Measurements from ENCODE around the gene CREB3L2.

The CREB3L2 gene

GRCh38 chr7:137950263-137950621 is 51.6 kb downstream of the CREB3L2 start:
- no peak for DNase-seq

DNA sequence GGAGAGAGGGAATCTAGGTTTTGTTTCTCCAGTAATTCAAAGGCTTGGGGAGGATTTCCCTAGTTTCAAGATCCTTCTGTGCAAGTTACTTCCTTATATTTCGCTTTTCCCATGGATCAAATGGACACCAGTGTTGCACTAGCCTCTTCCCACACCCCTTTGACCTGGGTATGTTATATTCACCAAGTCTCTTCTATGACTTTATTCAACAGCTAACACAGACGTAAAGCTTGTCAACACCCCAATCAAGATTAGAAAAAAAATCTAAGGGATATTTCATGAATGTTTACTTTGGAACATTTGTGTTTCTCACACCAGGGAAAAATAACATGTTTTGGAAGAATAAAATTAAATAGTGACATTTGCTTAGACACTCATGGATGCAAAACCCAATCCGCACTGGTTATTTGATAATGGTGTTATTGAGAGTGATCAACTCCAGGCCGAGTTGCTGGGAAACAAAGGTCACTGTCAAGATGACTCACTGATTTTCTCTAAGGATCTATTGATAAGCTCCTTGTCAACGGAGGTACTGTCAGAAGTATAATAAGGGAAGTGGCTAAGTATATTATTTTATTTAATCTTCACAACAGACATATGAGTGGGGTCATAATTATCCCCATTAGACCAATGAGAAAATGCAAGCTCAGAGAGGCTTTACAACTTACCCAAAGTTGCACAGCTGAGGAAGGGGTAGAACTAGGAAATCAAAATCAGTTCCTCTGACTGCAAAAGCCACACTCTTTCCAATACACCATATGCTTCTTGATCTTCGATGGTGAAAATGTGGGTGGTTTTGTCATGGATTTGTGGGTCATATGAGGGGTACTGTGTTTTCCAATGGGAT is 52.2 kb downstream of the CREB3L2 start:
- no peak for DNase-seq

DNA sequence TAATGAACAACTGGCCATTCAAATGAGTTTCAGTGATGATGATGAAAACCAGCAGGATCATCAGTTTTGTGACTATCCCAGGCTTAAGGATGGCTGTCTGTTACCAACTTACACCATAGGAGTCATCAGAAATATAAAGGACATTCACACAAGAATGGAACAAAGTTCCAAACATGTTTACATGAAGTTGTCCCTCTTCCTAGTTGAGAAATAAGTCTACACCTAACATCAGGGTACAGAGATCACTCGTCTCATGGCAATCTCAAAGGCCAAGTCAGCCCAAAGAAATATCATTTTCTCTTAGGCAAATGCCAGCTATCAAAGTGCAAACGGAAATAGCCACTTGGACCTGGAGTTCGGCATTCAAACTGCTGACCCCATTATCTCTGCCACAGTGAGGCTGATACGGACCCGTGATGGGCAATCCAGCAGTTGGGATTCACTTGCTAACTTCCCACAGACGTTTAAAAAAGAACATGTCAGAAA is 53.0 kb downstream of the CREB3L2 start:
- DNase-seq = no peak

DNA sequence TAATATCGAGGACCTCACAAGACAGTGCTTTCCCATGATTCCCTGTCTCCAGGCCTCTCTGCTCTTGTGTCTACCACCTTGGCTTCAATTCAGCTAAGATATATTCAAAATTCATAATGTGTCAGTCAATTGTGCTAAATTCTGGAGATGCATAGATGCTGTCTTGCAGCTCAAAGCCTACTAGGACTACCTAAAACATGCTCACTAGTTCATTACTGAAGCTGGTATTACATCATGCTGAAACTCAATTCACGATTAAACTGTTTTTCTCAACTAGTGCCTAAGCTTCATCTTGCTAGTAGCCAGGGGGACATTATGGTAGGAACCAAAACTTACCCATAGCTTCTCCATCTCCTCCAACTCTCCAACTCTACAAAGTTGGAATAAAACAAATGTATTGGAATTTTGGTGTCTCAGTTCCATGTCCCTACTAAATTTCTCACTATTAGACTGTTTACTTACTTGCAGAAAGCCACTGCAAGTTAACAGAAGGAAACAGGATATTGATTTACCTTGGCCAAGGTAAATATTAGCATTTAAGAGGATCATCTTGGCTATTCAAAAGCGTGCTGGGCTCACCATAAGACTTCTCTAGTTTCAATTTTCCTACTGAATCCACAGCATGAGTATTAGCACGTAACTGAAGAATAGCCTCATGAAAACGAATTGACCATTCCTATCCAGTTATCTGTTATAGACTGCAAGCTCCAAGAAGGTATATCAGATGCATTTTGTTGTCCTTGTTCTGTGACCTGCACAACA is 53.6 kb downstream of the CREB3L2 start:
- no peak for DNase-seq

DNA sequence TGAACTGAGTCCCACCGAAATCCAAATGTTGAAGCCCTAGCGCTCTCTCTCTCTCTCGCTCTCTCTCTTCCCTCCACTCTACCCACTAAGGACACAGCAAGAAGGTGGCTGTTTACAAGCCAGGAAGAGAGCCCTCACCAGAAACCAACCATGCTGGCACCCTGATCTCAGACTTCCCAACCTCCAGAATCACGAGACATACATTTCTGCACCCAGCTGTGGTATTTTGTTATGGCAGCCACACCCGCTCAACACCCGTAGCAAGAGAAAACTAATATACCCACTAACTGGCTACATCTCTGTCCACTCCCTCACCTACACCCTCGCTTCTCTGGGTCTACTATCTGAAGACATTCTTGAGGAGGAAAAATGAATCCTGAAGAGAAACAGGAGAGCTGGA is 54.8 kb downstream of the CREB3L2 start:
- DNase-seq = no peak

DNA sequence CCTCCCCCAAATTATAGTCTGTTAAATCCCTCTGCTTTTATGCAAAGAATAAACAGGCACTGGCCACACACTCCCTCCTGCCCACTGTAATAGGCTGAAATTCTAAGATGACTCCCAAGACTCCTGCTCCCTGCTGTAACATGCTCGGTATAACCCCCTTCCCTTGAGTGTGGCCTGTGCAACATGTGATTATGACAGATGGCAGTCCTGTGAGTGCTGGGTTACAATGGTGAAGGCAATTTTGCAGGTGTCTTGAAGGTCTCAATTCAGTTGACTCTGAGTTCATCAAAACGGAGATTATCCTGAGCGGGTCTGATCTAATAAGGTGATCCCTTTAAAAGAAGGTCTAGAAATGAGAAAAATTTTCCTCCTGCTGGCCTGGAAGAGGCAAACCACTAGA is 55.9 kb downstream of the CREB3L2 start:
- peak; percentile 86 for DNase-seq

DNA sequence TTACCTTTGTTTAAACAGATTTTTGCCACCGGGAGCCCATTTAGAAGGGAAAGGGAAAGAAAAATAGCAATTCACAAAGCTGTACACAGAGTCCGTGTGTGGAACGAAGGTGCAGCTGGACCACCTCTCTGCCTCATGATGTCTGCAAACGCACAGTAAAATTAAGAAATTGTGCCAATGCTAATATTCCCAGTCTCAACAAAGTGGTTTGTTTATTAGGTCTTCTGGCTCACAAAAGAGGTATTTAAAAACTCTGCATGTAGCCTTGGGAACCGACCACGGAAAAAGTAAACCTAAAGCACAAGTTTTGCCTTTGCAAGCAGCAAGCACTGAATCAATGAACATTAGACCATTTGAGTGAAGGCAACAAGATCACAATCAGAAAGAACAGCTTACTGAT is 57.7 kb downstream of the CREB3L2 start:
- DNase-seq = no peak

- DNase-seq = no peak
Observed at GRCh38 chr7:137943132-137943551, 58.7 kb downstream of the CREB3L2 start.

DNA sequence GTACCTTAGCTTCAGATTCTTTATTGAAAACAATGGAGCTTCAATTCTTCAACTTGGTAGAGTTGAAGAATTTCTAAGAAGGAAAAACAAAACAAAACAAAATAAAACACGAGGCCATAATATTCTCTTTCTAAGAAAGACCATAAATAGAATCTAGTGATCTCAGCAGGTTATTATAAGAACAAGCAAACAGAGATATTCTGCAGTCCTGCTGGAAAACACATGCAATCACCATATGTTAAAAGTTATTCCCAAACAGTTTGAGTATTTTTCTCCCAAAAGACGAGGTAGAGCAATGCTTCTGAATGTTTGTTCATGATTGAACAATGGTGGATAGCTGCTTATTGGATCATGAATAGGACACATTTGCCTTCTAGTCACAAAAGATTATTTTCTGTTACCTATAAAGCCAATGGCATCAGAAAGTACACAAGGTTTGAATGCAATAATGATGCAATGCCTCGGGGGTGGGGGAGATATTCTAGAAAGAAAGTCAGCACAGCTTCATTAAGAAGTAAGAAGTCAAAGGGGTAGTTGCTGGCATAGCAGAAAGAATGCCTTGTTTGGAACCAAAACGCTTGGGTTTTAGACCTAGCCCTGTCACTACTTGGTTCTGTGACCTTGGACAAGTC is 59.3 kb downstream of the CREB3L2 start:
- no peak for DNase-seq

- no peak for DNase-seq
Observed at GRCh38 chr7:137940656-137941518, 61.0 kb downstream of the CREB3L2 start.

DNA sequence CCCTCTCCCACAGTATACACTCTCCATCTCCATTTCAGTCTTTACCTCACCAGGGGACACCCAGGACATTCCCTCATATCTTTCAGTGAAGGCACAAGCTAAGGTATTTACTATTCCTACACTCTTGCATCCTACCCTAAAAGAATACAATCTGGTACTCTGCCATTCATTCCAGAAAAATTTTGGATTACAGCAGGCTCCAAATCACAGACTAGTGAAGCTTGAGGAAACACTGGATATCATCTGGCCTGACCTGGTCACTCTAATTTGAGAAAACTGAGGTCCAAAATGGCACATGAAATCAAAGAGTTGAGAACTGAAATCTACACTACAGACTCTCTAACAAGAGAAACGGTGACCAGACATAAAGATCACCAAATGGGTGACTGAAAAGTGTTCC is 61.7 kb downstream of the CREB3L2 start:
- no peak for DNase-seq

- no peak for DNase-seq
Observed at GRCh38 chr7:137937202-137937560, 64.7 kb downstream of the CREB3L2 start.

DNA sequence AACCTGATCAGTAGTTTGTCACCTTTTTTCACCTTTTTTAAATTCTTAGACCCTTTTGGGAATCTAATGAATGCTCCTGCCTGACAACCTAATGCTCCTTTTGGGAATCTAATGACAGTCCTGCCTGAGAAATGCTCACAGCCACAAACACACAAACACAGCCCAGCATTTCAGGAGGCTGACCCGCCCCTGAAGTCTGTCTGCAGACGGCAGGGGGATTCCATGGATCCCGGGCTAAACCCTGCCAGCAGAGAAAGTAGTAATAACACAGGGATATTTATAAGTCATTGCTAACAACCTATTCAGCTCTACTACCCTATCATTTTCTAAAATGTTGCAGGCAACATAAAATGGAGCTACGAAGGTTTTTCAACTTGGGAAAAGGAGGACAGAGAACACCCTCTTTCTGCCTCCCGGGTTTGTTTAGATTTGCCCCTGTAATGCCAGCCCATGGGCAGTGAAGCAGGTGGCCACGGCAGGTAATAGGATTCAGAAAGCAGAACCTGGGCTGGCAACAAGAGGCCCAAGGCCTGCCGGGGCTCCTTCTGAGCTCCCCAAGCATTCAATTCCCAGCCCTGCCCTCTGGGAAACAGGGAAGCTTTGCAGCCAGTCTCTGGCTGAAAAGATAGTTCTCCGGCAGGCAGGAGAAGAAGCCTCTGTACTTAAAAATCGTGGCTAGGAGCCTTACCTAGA is 65.2 kb downstream of the CREB3L2 start:
- no peak for DNase-seq

- no peak for DNase-seq
Observed at GRCh38 chr7:137935884-137936508, 65.9 kb downstream of the CREB3L2 start.

DNA sequence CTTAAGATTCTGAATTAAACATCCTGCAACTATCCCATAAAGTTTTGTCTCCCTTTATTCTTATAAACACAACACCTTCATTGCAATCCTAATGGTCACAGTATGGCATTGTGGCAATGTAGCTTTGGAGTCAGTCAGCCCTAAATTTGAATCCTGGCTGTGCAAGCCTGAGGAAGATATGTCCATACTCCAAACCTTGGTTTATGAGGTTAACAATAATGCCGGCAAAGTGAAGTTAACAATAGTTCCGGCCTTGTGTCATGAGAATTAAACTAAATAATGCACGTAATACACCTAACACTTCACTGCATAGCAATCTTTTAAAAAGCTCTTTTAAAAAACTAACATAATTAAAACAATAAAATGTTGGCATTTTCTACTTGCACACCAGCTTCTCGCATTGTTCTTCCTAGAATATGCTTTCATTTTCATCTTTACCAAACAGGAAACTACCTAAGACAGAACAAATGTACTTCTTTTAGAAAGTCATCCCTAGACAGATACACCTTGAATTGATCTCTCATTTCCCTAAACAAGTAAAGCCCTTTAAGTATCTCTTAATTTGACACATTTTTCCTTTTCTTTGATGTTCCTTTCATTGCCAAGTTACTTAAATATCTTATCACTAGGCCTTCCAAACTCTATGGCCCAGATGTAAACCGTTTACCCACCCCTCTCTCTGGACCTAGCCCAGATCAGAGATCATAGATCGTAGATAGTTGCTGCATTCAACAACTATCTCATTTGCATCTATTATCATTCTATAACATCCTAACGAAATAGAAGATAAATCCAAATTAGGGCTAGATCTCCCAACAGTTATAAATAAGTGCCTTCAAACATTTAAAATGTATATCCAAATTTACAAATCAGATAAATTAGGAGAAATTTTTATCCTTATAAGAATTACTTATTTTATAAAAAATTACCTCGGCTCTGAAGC is 66.7 kb downstream of the CREB3L2 start:
- no peak for DNase-seq

- DNase-seq = no peak
Observed at GRCh38 chr7:137934176-137934826, 67.6 kb downstream of the CREB3L2 start.

- no peak for DNase-seq
Observed at GRCh38 chr7:137933270-137934017, 68.4 kb downstream of the CREB3L2 start.

GRCh38 chr7:137932881-137933269 is 69.0 kb downstream of the CREB3L2 start:
- no peak for DNase-seq

- no peak for DNase-seq
Observed at GRCh38 chr7:137931823-137932222, 70.1 kb downstream of the CREB3L2 start.

Measured in NCI-H524 treated with DMSO at 0.1 percent for 48 hours (cell line).